ENCODE measurements around the gene RAI1.

RAI1 gene

GRCh38 chr17:17691468-17692263 lies 10.4 kb downstream of the RAI1 start:
- TF ChIP-seq, protein P1, sequence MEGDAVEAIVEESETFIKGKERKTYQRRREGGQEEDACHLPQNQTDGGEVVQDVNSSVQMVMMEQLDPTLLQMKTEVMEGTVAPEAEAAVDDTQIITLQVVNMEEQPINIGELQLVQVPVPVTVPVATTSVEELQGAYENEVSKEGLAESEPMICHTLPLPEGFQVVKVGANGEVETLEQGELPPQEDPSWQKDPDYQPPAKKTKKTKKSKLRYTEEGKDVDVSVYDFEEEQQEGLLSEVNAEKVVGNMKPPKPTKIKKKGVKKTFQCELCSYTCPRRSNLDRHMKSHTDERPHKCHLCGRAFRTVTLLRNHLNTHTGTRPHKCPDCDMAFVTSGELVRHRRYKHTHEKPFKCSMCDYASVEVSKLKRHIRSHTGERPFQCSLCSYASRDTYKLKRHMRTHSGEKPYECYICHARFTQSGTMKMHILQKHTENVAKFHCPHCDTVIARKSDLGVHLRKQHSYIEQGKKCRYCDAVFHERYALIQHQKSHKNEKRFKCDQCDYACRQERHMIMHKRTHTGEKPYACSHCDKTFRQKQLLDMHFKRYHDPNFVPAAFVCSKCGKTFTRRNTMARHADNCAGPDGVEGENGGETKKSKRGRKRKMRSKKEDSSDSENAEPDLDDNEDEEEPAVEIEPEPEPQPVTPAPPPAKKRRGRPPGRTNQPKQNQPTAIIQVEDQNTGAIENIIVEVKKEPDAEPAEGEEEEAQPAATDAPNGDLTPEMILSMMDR (IDR thresholded peaks at IDR 0.05; ENCODE audit: low read depth, low read length), result no peak
- no peak for DNase-seq (ENCODE audit: low read depth in 2 of 2)
- no peak overlapping the region for H3K4me3 ChIP-seq (replicated peaks in 1 of 2; ENCODE audit: low read depth in 2 of 2, low read length in 2 of 2)

DNA sequence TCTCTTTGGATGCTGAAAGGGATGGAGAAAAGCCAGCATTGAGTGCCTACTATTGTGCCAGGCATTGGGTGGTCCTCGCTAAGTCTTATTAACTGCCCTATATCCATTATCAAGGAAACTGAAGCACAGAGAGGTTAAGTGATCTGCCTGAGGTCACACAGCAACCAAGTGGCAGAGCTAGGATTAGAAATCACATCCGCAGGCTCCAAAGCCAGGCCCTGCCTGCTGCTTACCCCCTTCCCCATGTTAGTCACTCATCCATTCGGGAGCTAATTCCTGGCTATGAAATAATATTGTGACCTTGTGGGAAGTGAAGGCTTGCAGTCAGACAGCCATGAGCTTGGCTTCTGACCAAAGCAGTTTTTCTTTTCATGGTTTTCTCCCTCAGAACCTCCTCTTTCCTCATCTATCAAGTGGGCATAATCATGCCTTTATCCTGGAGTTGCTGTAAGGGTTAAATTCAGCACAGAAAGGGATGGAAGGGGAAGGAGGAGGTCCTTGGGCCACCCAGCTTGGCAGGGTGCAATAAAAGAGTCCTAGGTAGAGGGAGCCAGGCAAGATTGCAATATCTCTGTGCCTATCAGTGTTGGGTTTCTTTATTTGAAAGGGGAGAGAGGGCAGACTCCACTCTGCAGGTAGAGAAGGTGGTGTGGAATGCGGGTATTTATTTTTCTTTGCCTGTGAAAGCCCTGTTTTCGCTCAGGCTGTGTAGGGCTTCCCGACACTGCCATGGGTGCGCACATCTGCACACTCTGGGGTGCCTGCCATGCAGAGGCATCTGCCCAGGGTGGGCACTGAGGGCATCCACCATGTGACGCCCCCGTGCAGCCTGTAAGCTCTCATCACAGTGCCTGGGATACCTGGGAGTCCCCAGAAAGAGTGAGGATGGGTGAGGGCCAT lies 11.3 kb downstream of the RAI1 start:
- no peak overlapping the region for H3K4me3 ChIP-seq (replicated peaks in 1 of 2; ENCODE audit: low read depth in 2 of 2, low read length in 2 of 2)
- no peak for DNase-seq (ENCODE audit: low read depth in 2 of 2)
- TF ChIP-seq, protein P1 (IDR thresholded peaks at IDR 0.05; ENCODE audit: low read depth, low read length), result no peak

DNA sequence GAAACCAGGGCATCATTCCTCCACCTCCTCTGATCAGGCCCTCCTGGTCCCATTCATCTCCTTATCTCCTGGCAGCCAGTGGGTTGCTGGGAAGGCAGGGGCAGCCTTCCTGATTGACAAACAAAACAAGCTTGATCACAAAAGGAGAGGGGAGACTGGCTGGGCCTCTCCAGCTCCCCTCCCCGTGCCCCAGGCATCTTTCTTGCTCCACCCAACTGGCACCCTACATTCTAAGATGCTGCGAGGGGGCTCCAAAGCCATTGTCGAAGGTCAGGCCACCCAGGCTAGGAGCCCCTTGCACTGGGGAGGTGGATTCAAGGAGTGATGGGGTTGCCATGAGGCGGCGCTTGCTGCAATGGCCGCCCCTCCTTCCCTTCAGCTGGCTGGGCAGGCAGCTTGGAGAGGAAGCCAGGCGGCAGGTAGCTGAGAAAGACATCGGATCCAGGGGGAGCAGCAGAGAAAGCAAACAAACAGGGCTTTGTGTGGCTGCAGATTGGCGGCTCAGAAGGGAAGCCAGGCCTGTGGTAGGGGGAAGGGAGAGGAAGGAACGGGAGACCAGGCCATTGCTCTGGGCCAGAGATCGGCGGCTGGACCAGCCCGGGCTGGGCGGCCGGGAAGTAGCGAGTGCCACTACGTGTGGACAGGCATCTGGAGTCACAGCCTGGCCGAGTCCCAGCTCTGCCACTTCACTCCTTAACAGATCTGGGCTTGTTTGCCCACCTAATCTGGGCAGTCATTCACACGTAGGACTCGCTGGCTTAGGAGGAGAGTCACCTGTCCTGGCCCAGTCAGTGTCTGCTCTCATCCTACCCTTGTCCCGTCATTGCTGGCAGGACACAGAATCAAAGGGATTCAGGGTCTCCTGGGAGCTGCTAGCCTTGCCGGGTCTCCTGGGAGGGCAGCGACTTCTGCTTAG lies 12.3 kb downstream of the RAI1 start:
- DNase-seq (ENCODE audit: low read depth in 2 of 2), result peak in 1 of 2 donors; percentile 47
- peak overlapping the region in 1 of 2 donors; percentile 66 for H3K4me3 ChIP-seq (replicated peaks in 1 of 2; ENCODE audit: low read depth in 2 of 2, low read length in 2 of 2)
- TF ChIP-seq, protein P1 (IDR thresholded peaks at IDR 0.05; ENCODE audit: low read depth, low read length), result no peak

GRCh38 chr17:17694169-17695081 lies 13.2 kb downstream of the RAI1 start:
- H3K4me3 ChIP-seq (replicated peaks in 1 of 2; ENCODE audit: low read depth in 2 of 2, low read length in 2 of 2), result peak overlapping the region; percentile 52 to 66
- TF ChIP-seq, protein P1 (IDR thresholded peaks at IDR 0.05; ENCODE audit: low read depth, low read length), result no peak
- peak; percentile 62 to 70 for DNase-seq (ENCODE audit: low read depth in 2 of 2)

DNA sequence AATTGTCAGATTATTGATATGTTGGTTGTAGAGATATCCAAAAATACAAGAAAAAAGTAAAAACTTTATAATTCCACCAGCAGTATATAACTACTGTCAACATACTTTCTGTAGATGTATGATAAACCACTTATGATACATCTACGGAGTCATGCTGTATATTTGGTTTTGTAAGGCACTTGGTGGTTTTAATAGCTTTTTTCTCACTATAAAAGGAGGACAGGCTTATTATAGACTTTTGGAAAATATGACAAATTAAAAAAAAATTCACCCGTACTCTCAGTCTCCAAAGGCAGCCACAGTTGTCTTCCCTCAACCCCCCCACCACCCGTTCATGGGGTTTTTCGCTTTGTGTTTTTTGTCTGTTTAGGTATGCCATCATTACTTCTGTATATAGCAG lies 14.8 kb downstream of the RAI1 start:
- DNase-seq (ENCODE audit: low read depth in 2 of 2), result no peak
- H3K4me3 ChIP-seq (replicated peaks in 1 of 2; ENCODE audit: low read depth in 2 of 2, low read length in 2 of 2), result no peak overlapping the region
- TF ChIP-seq, protein P1 (IDR thresholded peaks at IDR 0.05; ENCODE audit: low read depth, low read length), result no peak
